Peyer's patch (tissue), 4 donors: ENCODE data around the gene KRT85. TPM values are rescaled to one million over a fixed set of nuclear protein-coding genes. Genes with fewer than 3 reads are reported as not detected.
"Not testable (repeated sequence)": the region's sequence is repeated elsewhere in the genome, so short reads cannot be mapped to it uniquely, and the experiment has no call there.

Source experiments
- DNase-seq, 3 donors: peaks; one replicate each; pipeline ENCODE4 v3.0.0-alpha.2; 2017 to 2019
- H3K27ac ChIP-seq, 4 donors: fragments of 200-600 bp; sonication (generic); one replicate each; pipeline ENCODE4 v1.5.1; 2016 to 2019
- H3K27me3 ChIP-seq, 2 donors: fragments of 200-600 bp; sonication (generic); one replicate each; pipeline ENCODE4 v1.5.1; 2019
- H3K36me3 ChIP-seq, 3 donors: fragments of 200-600 bp; sonication (generic); one replicate each; pipeline ENCODE4 v1.5.1; 2016 to 2019
- H3K4me1 ChIP-seq, 4 donors: fragments of 200-600 bp; sonication (generic); one replicate each; pipeline ENCODE4 v1.5.1; 2016 to 2019
- H3K4me3 ChIP-seq, 4 donors: fragments of 200-600 bp; sonication (generic); 1 replicate in 3 of 4; 2 replicates in 1 of 4; pipeline ENCODE4 v1.5.1; 2016 to 2019; ENCODE audit warnings: mild to moderate bottlenecking in 1 of 4
- H3K9me3 ChIP-seq, 4 donors: fragments of 200-600 bp; sonication (generic); one replicate each; pipeline ENCODE4 v1.5.1; 2016 to 2019; ENCODE audit warnings: mild to moderate bottlenecking in 1 of 4
- CTCF ChIP-seq, 6 experiments: fragments of 450-650 bp in 4 of 6; fragments of 200-600 bp in 2 of 6; sonication (generic) in 1 of 6; IDR thresholded peaks; one replicate each; pipeline ENCODE4 v1.5.1; 2017 to 2019; ENCODE audit warnings: antibody characterized with exemption in 6 of 6, mild to moderate bottlenecking in 3 of 6, moderate library complexity in 1 of 6
- POLR2A ChIP-seq, 2 donors: fragments of 450-650 bp; IDR thresholded peaks; one replicate each; pipeline ENCODE4 v1.5.1; 2017; ENCODE audit warnings: antibody characterized with exemption in 2 of 2, mild to moderate bottlenecking in 2 of 2, moderate library complexity in 2 of 2
- total RNA-seq, 4 donors: library from RNA; depleted of rRNA; stranded (reverse); fragments of >200 nt; gene quantifications; one replicate each; pipeline ENCODE4 v1.1.0, GENCODE V29; 2016

The KRT85 gene
- total RNA-seq, 4 donors from 2014 or later = not detected

- H3K9me3 ChIP-seq = no peaks in the 10 kb centered on the region
- no peaks in the 10 kb centered on the region for H3K36me3 ChIP-seq
- no peak for TF ChIP-seq CTCF (IDR thresholded peaks at IDR 0.05)
- TF ChIP-seq POLR2A (IDR thresholded peaks at IDR 0.05) = no peak
- H3K27ac ChIP-seq = no peak overlapping the region
- no peak overlapping the region for H3K4me3 ChIP-seq
- peaks cover 0 to 4% (median 0%) of the 10 kb centered on the region in 4 donors for H3K4me1 ChIP-seq
- H3K27me3 ChIP-seq = no peaks in the 10 kb centered on the region
- no peak for DNase-seq
Measured at GRCh38 chr12:52413782-52414345, 46.6 kb upstream of the KRT85 start.

GRCh38 chr12:52413202-52413601 lies 45.9 kb upstream of the KRT85 start:
- no peaks in the 10 kb centered on the region for H3K9me3 ChIP-seq
- no peak for TF ChIP-seq CTCF (IDR thresholded peaks at IDR 0.05)
- TF ChIP-seq POLR2A (IDR thresholded peaks at IDR 0.05) = no peak

GRCh38 chr12:52411815-52412214 lies 44.5 kb upstream of the KRT85 start:
- H3K4me1 ChIP-seq = peaks cover 0 to 4% (median 0%) of the 10 kb centered on the region in 4 donors

More at GRCh38 chr12:52413202-52413601, 45.9 kb upstream of the KRT85 start:
- Histone ChIP-seq H3K4me1 (peaks cover 0 to 4% (median 0%) of the 10 kb centered on the region in 4 donors), H3K4me3 (no peak overlapping the region), H3K36me3 (no peaks in the 10 kb centered on the region), H3K27me3 (no peaks in the 10 kb centered on the region), H3K27ac (no peak overlapping the region)
- DNase-seq = no peak

GRCh38 chr12:52410589-52411248 lies 43.4 kb upstream of the KRT85 start:
- not testable (repeated sequence) for H3K4me1 ChIP-seq, H3K27ac ChIP-seq, DNase-seq, H3K4me3 ChIP-seq, H3K36me3 ChIP-seq, H3K27me3 ChIP-seq, H3K9me3 ChIP-seq

More at GRCh38 chr12:52411815-52412214, 44.5 kb upstream of the KRT85 start:
- Histone ChIP-seq H3K36me3 (no peaks in the 10 kb centered on the region), H3K9me3 (no peaks in the 10 kb centered on the region), H3K4me3 (no peak overlapping the region), H3K27ac (no peak overlapping the region), H3K27me3 (no peaks in the 10 kb centered on the region)
- no peak for DNase-seq
- TF ChIP-seq CTCF (IDR thresholded peaks at IDR 0.05) (no peak), POLR2A (IDR thresholded peaks at IDR 0.05) (no peak)

GRCh38 chr12:52407918-52408317 lies 40.6 kb upstream of the KRT85 start:
- Histone ChIP-seq H3K27ac (no peak overlapping the region), H3K4me3 (no peak overlapping the region), H3K36me3 (no peaks in the 10 kb centered on the region), H3K4me1 (no peaks in the 10 kb centered on the region), H3K9me3 (no peaks in the 10 kb centered on the region), H3K27me3 (no peaks in the 10 kb centered on the region)
- TF ChIP-seq CTCF (IDR thresholded peaks at IDR 0.05) (no peak), POLR2A (IDR thresholded peaks at IDR 0.05) (no peak)
- DNase-seq = no peak

- TF ChIP-seq CTCF (IDR thresholded peaks at IDR 0.05) (no peak), POLR2A (IDR thresholded peaks at IDR 0.05) (no peak)
- H3K9me3 ChIP-seq = no peaks in the 10 kb centered on the region
- H3K27me3 ChIP-seq = no peaks in the 10 kb centered on the region
Measured at GRCh38 chr12:52405922-52406385, 38.7 kb upstream of the KRT85 start, which contains the start of gene KRT82. Gene KRT82, minus strand, starts transcription at chr12:52406335. Its CDS starts 58 bp downstream, at chr12:52406277.

More at GRCh38 chr12:52405922-52406385, 38.7 kb upstream of the KRT85 start, which contains the start of gene KRT82:
- no peaks in the 10 kb centered on the region for H3K36me3 ChIP-seq
- no peak within 1 kb of the TSS for H3K4me3 ChIP-seq
- H3K27ac ChIP-seq = no peak within 1 kb of the TSS
- DNase-seq = no peak
- no peaks in the 10 kb centered on the region for H3K4me1 ChIP-seq
